ENCODE results near the gene GIGYF2.

The GIGYF2 gene

DNA sequence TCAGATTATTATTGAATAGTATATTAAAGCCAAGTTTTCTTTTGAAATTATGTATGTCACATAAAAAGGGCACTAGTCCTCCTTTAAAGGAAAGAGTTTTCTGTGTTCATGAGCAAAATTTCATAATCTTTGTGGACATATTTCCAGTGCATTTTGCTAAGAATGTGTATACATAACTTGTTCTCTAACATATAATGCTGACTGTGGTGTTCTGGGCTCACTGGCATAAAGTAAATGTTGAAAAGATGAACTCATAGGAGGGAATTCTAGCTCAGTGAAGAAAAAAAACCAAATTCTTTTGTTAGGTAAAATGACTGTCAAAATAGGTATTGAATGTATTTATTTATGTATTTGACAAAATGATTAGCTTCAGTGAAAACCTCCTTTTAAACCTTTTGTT, 73.1 kb downstream of the GIGYF2 start:
- no peak for DNase-seq

DNA sequence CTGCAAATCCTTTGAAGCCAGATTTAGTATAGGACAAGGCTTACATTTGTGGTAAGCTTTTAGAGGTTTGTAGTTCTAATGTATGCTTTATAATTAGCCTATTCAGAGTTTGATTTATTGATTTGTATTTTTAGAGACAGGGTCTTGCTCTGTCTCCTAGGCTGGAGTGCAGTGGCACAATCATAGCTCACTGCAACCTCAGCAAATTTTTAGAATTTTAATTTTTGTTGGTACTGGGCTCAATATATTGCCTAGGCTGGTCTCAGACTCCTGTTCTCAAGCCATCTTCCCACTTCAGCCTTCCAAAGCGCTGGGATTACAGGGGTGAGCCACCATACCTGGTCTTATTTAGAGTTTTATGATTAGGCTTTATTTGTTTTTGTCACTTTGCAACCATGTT, 74.7 kb downstream of the GIGYF2 start:
- DNase-seq: no peak

- DNase-seq: no peak
Measured at GRCh38 chr2:232772531-232772930, 75.4 kb downstream of the GIGYF2 start.

DNA sequence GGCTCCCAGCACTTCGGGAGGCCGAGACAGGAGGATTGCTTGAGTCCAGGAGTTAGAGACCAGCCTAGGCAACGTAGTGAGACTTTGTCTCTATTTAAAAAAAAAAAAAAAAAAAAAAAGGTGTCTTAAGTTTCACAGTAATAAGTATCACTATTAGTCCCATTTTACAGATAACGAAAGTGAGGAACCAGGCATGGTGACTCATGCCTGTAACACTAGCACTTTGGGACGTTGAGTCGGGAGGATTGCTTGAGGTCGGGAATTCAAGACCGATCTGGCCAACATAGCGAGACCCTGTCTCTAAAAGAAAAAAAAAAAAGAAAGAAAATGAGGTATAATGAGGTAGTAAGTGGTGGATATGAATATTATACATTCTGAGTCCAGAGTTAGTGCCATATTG, 76.7 kb downstream of the GIGYF2 start:
- DNase-seq: no peak

DNA sequence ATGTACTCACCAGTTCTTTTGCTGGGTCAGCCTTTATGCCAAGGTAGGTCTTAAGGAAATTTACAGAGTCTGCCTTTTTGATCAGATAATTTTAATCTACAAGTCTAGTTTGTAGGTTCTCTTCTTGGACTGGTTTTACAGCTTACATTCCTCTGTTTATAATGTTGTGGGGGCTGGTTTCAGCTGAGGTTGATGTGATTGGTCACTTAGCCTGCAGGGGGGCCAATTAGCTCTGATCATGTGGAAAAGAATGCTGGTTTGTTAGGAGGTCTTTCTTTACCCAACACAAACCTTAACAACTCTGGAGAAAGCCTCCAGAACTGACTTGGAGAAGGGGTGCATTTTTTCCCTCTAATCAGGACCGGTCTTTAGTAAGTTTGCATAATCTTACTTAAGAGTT, 79.3 kb downstream of the GIGYF2 start, which contains the start of gene KCNJ13:
KCNJ13 (minus strand) TSS at position 131 of the 400 bp plus-strand sequence. CDS start 5,203 bp downstream, outside the sequence.
- no peak for DNase-seq

- DNase-seq: no peak
Measured at GRCh38 chr2:232777276-232777675, 80.1 kb downstream of the GIGYF2 start.

DNA sequence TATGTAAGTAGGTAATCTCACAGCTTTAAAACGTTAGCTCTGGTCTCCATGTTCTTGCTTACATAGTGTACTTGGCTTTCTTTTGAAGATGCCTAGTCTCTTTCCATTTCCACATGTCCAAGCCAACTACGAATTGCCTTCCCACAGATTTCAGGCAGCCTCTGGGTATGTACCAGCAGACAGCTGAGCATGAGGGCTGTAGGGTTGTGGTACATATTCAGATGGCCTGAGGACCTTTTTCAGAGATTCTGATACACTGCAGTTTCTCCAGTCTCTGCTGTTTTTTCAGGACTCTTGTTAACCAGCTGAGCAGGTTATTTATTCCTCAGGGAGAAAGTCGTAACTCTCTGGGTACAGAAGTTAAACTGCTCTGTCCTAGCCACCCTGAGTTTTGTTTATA, 82.3 kb downstream of the GIGYF2 start:
- no peak for DNase-seq

DNA sequence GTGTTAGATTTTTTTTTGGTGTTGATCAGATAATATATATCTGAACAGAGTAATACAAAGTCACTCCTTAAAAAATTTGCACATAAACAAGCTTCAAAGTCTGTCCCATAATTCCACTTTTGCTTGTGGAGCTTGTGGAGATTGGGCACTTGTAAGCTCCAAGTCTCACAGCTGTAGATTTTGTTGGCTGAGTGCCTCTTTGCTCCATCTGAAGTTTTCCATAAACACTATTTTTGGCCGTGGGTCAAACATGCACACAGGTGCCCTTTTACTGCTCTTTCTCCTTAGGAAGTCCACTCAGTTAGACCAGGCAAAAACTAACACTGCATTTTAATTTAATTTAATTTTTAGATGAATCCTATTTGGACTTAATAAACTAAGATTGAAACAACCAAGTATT, 82.8 kb downstream of the GIGYF2 start:
- DNase-seq: peak; percentile 30

- no peak for DNase-seq
Measured at GRCh38 chr2:232781765-232782164, 84.6 kb downstream of the GIGYF2 start.

- DNase-seq: no peak
Measured at GRCh38 chr2:232783278-232783677, 86.1 kb downstream of the GIGYF2 start.

DNA sequence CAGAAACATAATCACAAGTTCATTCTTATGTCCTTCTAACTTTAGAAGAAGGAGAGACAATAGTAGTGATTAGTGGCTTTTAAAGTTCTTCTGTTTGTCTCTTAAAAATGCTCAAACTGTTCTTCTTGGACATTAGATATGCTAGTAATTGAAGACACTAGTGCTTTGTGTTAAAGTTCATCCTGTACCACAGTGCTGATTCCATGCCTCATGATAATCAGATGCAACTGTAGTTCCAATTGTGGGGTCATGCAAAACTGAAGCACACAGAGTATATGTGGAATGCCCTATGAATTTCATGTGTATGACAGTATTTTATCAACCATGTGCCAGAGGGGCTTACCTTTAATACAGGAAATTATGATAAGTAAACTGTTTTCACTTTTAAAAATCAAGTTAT, 90.7 kb downstream of the GIGYF2 start:
- DNase-seq: no peak

DNA sequence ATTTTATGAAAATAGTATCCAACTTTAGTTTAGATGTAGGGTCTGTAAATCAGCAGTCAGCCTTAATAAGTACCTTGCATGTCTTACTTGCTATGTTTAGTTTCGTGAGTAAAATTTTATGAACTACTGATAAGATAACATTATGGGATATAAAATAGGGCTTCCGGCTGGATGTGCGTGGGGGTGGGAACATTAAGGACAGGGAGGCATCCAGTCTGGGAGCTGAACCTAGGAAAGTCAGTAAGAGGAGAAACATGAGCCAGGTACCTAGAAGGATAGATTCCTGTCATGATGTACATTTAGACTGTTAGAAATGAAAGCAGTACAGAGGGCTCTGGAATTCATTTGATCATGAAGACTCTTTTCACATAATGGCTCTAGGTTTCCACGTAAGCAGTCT, 92.0 kb downstream of the GIGYF2 start:
- no peak for DNase-seq

DNA sequence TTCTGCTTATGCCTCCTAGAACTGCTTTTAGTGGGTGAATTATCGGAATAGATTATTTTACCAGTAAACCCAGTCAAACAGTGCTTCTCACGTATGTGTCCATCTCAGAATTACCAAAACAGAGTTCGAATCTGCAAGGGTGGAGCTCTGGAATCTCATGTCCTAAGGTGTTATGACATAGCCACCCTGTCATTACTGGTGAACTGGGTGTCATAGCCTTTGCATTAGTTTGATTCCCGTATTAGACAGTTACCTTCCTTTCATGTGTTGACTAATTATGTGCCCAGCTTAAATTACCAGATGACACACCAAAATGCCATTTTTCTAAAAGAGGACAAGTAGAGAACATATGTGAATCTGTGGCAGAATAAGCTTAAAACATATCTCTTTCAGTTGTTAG, 94.4 kb downstream of the GIGYF2 start:
- no peak for DNase-seq

- DNase-seq: no peak
Measured at GRCh38 chr2:232793271-232793670, 96.1 kb downstream of the GIGYF2 start.

- DNase-seq: no peak
Measured at GRCh38 chr2:232794981-232795380, 97.8 kb downstream of the GIGYF2 start.

GRCh38 chr2:232795920-232796319, 98.8 kb downstream of the GIGYF2 start:
- DNase-seq: no peak

GRCh38 chr2:232798187-232798586, 101.1 kb downstream of the GIGYF2 start:
- DNase-seq: no peak

DNA sequence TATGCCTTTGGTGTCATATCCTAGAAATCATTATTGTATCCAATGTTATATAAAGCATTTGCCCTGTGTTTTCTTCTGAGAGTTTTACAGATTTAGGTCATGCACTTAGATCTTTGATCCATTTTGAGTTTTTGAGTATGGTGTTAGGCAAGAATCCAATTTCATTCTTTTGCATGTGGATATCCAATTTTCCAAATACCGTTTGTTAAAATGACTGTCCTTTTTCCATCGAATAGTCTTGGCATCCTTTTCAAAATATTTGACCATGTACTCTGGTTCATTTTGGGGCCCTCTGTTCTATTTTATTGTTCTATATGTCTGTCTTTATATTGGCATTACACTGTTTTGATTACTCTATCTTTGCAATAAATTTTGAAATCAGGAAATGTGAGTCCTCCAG, 103.0 kb downstream of the GIGYF2 start:
- no peak for DNase-seq

DNA sequence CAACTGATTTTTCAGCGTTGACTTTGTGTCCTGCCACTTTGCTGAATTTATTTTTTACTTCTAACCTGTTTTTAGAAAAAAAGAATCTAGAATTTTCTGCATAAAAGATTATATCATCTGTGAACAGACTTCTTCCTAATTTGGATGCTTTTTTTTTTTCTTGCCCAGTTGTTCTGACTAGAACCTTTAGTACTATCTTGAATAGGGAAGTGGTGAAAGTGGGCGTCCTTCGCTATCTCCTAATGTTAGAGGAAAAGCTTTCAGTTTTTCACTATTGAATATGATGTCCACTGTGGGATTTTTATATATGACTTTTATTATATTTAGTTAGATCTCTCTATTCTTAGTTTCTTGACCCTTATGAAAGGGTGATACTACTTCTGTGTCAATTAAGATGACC, 105.0 kb downstream of the GIGYF2 start:
- no peak for DNase-seq

DNA sequence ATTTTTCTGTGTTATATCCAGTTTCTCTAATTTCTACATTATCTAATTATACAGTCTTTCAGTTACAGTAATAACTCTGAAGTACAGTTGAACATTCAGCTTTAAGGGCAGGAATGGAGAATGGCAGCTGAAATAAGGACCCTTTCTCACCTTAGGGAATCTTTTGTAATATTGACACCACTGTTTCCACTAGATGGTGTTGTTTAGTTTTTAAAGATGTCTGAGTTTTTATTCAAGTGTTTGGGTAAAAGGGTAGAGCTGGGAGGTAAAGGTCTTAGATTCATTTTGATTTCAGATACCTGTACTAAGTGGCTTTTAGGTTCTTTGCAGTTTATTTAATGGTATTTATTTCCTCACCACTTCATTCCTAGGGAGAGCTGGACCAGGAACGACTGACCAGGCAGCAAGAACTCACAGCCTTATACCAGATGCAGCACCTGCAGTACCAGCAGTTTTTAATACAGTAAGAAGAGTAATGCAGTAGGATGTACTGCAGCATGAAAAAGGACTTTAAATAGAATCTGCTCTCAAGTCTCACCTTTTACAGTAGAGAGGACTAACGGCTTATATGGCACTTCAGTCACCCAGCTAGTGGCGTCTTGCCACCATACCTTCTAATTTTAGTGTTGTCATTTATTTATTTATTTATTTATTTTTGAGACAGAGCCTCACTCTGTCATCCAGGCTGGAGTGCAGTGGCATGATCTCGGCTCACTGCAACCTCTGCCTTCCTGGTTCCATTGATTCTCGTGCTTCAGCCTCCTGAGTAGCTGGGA, 112.4 kb downstream of the GIGYF2 start:
- DNase-seq: no peak

- no peak for DNase-seq
Measured at GRCh38 chr2:232810444-232810843, 113.3 kb downstream of the GIGYF2 start.

- no peak for DNase-seq
Measured at GRCh38 chr2:232815569-232815968, 118.4 kb downstream of the GIGYF2 start.

DNA sequence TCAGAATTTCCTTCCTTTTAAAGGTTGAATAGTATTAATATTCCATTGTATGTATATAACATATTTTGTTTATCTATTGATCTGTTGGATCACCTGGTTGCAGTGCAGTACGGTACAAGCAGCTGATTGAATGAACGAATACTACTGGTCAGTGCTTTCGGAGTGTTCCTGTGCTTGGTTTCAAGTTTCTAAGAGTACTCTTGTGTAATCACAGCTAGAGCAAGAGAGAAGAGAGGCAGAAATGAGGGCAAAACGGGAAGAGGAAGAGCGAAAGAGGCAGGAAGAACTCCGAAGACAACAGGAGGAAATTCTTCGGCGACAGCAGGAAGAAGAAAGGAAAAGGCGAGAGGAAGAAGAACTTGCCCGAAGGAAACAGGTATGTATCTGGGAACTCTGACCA, 119.5 kb downstream of the GIGYF2 start:
- no peak for DNase-seq

- no peak for DNase-seq
Measured at GRCh38 chr2:232817756-232818155, 120.6 kb downstream of the GIGYF2 start.

GRCh38 chr2:232829988-232830387, 132.9 kb downstream of the GIGYF2 start:
- no peak for DNase-seq
